Ovary (tissue), 3 donors: ENCODE results near the gene DLG1.

Experiments
- EP300 ChIP-seq: sonication (generic); formaldehyde crosslinking; IDR thresholded peaks from one replicate; pipeline ENCODE4 v1.6.1; 2017; ENCODE audit warnings: antibody characterized with exemption
- TF ChIP-seq, protein P1 (sequence below), 3 donors: fragments of 450-650 bp in 2 of 3; fragments of 200-600 bp in 1 of 3; IDR thresholded peaks; one replicate each; pipeline versions ENCODE4 v1.5.1 to v1.8.0; 2016 to 2022; ENCODE audit warnings: antibody characterized with exemption in 3 of 3, mild to moderate bottlenecking in 1 of 3
- donor health status: DM: no; HTN: no; CAD: no.

DNA sequence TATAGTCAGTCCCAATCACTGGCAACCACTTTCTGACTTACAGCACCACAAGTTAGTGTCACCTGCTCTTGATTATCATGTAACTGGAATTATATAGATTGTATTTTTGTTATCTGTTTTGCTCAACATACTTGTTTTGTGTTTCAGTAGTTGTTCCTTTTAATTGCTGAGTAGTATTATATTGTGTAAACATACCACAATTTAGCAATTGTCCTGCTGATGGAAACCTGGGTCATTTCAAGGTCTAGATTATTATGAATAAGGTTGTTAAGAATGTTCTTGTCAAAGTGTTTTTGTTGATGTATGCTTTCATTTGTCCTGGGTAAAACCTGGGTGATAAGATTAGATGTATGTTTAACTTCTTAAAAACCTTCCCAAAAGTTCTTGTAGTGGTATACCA, 186.7 kb downstream of the DLG1 start:
- TF ChIP-seq, protein P1, sequence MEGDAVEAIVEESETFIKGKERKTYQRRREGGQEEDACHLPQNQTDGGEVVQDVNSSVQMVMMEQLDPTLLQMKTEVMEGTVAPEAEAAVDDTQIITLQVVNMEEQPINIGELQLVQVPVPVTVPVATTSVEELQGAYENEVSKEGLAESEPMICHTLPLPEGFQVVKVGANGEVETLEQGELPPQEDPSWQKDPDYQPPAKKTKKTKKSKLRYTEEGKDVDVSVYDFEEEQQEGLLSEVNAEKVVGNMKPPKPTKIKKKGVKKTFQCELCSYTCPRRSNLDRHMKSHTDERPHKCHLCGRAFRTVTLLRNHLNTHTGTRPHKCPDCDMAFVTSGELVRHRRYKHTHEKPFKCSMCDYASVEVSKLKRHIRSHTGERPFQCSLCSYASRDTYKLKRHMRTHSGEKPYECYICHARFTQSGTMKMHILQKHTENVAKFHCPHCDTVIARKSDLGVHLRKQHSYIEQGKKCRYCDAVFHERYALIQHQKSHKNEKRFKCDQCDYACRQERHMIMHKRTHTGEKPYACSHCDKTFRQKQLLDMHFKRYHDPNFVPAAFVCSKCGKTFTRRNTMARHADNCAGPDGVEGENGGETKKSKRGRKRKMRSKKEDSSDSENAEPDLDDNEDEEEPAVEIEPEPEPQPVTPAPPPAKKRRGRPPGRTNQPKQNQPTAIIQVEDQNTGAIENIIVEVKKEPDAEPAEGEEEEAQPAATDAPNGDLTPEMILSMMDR (IDR thresholded peaks at IDR 0.05), result no peak
- no peak for TF ChIP-seq EP300
